ENCODE measurements around the gene INPP4A.

The INPP4A gene

DNA sequence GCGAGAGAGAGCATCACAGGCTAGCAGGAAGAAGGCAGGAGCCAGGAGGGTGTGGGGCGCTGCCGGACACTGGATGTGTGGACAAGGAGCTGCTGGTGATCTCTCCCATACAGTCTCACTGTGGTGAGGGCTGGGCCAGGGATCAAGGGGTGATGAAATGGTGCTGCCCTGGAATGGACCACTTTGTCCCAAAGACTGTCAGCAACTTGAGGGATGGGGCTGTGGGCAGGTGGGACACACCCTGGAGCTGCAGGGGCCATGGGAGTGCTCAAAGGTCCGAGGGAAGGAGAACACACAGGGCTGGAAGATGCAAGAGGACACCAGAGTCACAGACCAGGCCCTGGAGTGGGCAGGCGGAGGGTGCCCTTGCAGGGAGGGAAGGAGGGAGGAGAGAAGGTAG is 125.7 kb downstream of the INPP4A start:
- TF ChIP-seq ZNF274 (IDR thresholded peaks at IDR 0.05; ENCODE audit: low read depth, low read length) = no peak
- H3K4me3 ChIP-seq (ENCODE audit: low read length) = no peak overlapping the region

DNA sequence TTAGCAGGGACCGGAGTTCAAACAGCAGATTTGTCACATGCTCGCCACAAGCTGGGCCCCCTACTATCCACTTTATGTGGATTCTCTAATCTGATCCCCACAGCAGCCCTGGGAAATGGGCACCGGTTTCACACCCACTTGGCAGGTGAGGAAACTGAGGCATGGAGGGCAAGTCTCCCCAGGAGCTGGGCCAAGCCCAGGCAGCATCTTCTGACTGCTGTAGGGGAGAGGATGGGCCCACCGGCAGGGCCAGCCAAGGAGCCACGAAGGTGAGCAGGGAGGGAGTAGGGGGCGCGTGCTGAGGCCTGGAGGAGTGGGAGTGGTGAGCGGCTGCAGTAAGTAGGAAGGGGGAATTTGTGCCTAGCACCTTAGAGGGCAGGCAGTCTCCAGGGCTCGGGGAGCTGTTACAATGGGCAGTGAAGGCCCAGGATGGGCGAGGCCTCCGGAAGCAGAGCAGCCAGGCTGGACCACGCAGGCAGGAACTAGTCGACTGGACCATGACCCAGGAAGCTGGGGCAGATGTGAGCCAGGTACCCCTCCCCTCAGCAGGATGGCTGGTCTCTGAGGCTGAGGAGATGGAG is 126.6 kb downstream of the INPP4A start:
- no peak for TF ChIP-seq ZNF274 (IDR thresholded peaks at IDR 0.05; ENCODE audit: low read depth, low read length)
- H3K4me3 ChIP-seq (ENCODE audit: low read length) = no peak overlapping the region

DNA sequence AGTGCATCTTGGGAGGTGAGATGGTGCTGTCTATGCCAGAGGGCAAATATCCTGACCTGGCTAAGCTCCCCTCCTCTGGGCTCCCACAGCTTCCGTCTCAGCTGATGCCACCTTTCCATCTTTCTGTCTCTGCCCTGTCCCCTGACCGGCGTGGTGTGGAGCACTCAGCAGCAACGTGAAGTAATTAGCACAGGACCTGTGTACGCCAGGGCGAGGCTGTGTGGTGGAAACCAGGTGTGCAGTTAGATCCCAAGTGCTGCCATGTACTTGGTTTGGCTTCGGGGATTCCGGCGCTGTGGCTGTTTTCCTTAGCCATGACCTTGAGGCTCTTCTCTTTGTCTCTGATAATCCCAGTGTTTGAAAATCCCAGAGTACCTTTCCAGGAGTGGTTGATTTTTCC is 127.1 kb downstream of the INPP4A start:
- H3K4me3 ChIP-seq (ENCODE audit: low read length) = no peak overlapping the region
- no peak for TF ChIP-seq ZNF274 (IDR thresholded peaks at IDR 0.05; ENCODE audit: low read depth, low read length)

- no peak overlapping the region for H3K4me3 ChIP-seq (ENCODE audit: low read length)
- TF ChIP-seq ZNF274 (IDR thresholded peaks at IDR 0.05; ENCODE audit: low read depth, low read length) = no peak
These were observed 127.6 kb downstream of the INPP4A start for GRCh38 chr2:98572211-98572610.

DNA sequence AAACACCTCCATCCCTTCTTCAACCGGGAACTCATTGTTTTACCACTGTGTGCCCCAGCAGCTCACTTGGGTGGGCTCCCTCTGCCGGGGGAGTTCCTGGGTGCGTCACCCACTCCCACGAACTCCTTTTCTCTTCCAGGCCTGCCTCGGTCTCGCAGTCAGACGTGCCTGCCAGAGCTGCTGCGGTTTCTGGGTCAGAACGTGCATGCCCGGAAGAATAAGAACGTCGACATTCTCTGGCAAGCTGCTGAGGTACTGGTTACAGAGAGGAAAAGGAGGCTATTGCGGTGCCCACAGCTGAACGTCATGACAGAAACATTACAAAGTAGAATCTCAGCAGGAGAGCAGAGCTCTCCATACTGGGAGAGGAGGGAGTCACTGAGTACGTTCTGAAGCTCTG is 128.0 kb downstream of the INPP4A start:
- TF ChIP-seq ZNF274 (IDR thresholded peaks at IDR 0.05; ENCODE audit: low read depth, low read length) = no peak
- H3K4me3 ChIP-seq (ENCODE audit: low read length) = no peak overlapping the region

DNA sequence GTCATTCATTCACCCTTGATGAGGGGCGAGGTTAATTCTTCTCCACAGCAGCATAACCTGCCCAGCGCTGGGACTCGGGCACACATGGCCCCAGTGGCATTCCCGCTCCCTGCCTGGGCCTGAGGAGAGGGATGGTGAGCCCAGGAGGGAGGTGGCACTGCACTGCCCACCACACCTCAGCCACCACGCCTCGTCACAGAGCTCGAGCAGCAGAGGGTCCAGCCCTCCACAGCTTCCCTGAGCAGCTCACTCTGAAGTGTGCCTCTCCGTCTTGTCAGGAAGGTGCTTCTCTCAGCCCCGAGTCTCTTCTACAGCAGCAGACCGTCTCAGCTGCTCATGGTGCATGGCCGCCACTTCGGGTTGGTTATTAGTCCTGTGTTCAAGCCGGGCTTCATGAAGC is 128.8 kb downstream of the INPP4A start:
- no peak for TF ChIP-seq ZNF274 (IDR thresholded peaks at IDR 0.05; ENCODE audit: low read depth, low read length)

GRCh38 chr2:98576666-98577312 is 132.1 kb downstream of the INPP4A start:
- TF ChIP-seq ZNF274 (IDR thresholded peaks at IDR 0.05; ENCODE audit: low read depth, low read length) = no peak
- H3K4me3 ChIP-seq (ENCODE audit: low read length) = no peak overlapping the region

More for the DNA sequence above, 128.8 kb downstream of the INPP4A start:
- no peak overlapping the region for H3K4me3 ChIP-seq (ENCODE audit: low read length)

DNA sequence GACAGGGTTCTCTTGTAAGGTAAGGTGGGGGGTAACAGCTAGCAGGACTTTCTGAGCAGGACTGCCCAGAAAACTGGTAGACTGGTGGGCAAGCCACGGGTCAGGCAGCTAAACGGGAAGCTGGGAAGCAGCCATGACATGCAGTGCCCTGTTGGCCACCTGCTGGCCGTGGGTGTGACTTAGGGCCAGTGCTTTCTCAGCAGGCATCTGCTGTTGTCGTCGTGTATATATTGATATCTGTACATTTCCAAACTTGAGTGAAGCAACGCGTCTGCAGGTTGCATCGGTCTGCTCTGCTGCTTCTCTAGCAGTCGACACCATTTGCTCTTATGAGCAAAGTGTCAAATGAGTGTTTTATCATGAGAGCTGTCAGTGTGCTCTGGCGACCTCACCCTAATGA is 132.7 kb downstream of the INPP4A start:
- H3K4me3 ChIP-seq (ENCODE audit: low read length) = no peak overlapping the region
- TF ChIP-seq ZNF274 (IDR thresholded peaks at IDR 0.05; ENCODE audit: low read depth, low read length) = no peak

- H3K4me3 ChIP-seq (ENCODE audit: low read length) = no peak overlapping the region
- TF ChIP-seq ZNF274 (IDR thresholded peaks at IDR 0.05; ENCODE audit: low read depth, low read length) = no peak
These were observed 133.6 kb downstream of the INPP4A start for GRCh38 chr2:98578231-98578630.

GRCh38 chr2:98579926-98580325 is 135.3 kb downstream of the INPP4A start:
- TF ChIP-seq ZNF274 (IDR thresholded peaks at IDR 0.05; ENCODE audit: low read depth, low read length) = no peak
- H3K4me3 ChIP-seq (ENCODE audit: low read length) = no peak overlapping the region

GRCh38 chr2:98580656-98581284 is 136.1 kb downstream of the INPP4A start:
- no peak for TF ChIP-seq ZNF274 (IDR thresholded peaks at IDR 0.05; ENCODE audit: low read depth, low read length)
- no peak overlapping the region for H3K4me3 ChIP-seq (ENCODE audit: low read length)

DNA sequence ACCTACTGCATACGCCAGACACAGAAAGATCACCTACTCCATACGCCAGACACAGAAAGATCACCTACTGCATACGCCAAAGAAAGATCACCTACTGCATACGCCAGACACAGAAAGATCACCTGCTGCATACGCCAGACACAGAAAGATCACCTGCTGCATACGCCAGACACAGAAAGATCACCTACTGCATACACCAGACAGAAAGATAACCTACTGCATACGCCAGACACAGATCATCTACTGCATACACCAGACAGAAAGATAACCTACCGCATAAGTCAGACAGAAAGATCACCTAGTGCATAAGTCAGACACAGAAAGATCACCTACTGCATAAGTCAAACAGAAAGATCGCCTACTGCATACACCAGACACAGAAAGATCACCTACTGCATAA is 137.9 kb downstream of the INPP4A start:
- no peak for TF ChIP-seq ZNF274 (IDR thresholded peaks at IDR 0.05; ENCODE audit: low read depth, low read length)
- H3K4me3 ChIP-seq (ENCODE audit: low read length) = no peak overlapping the region

GRCh38 chr2:98583276-98583675 is 138.6 kb downstream of the INPP4A start:
- no peak for TF ChIP-seq ZNF274 (IDR thresholded peaks at IDR 0.05; ENCODE audit: low read depth, low read length)
- H3K4me3 ChIP-seq (ENCODE audit: low read length) = no peak overlapping the region

GRCh38 chr2:98583816-98584618 is 139.4 kb downstream of the INPP4A start:
- no peak for TF ChIP-seq ZNF274 (IDR thresholded peaks at IDR 0.05; ENCODE audit: low read depth, low read length)

GRCh38 chr2:98585386-98585785 is 140.7 kb downstream of the INPP4A start:
- TF ChIP-seq ZNF274 (IDR thresholded peaks at IDR 0.05; ENCODE audit: low read depth, low read length) = no peak
- no peak overlapping the region for H3K4me3 ChIP-seq (ENCODE audit: low read length)

More at GRCh38 chr2:98583816-98584618, 139.4 kb downstream of the INPP4A start:
- no peak overlapping the region for H3K4me3 ChIP-seq (ENCODE audit: low read length)

Measured in GM08714 (cell line).